Activated CD8-positive, alpha-beta T cell treated with anti-CD3 and anti-CD28 coated beads for 36 hours (primary cell): ENCODE data around the gene TNFAIP8L3. TPM values are rescaled to one million over a fixed set of nuclear protein-coding genes. Genes with fewer than 3 reads are reported as not detected.

ENCODE experiments used
- ATAC-seq: fragments of 200-7000 bp; cut with Tn5 transposase; one replicate; pipeline ENCODE4 v1.10.0; 2021; ENCODE audit warnings: mild to moderate bottlenecking, moderate library complexity
- CTCF ChIA-PET: fragments of 350-600 bp; sonication (Branson Sonifier 250); formaldehyde crosslinking; loops from one replicate; lab custom pipeline; 2021; ENCODE audit warnings: antibody characterized with exemption; lab: Charles Lee
- POLR2A ChIA-PET: fragments of 350-600 bp; sonication (Branson Sonifier 250); formaldehyde crosslinking; loops from one replicate; lab custom pipeline; 2021; ENCODE audit warnings: antibody characterized with exemption; lab: Charles Lee
- DNase-seq: peaks from one replicate; pipeline ENCODE4 v3.0.0-alpha.2; 2020
- H3K27ac Mint-ChIP-seq: one replicate; pipeline ENCODE4 v1.8.0; 2021; ENCODE audit warnings: mild to moderate bottlenecking, mixed read lengths
- H3K27me3 Mint-ChIP-seq: one replicate; pipeline ENCODE4 v1.8.0; 2021; ENCODE audit warnings: mixed read lengths
- H3K36me3 Mint-ChIP-seq: one replicate; pipeline ENCODE4 v1.8.0; 2021; ENCODE audit warnings: low read depth, mixed read lengths
- H3K4me1 Mint-ChIP-seq: one replicate; pipeline ENCODE4 v1.8.0; 2021; ENCODE audit warnings: low read depth, mixed read lengths
- H3K4me3 Mint-ChIP-seq: one replicate; pipeline ENCODE4 v1.8.0; 2021; ENCODE audit warnings: mild to moderate bottlenecking, moderate library complexity, mixed read lengths
- H3K9me3 Mint-ChIP-seq: one replicate; pipeline ENCODE4 v1.8.0; 2021; ENCODE audit warnings: mixed read lengths
- CTCF ChIP-seq: fragments of 200-600 bp; IDR thresholded peaks from one replicate; pipeline ENCODE4 v1.8.0; 2022; ENCODE audit warnings: antibody characterized with exemption, mild to moderate bottlenecking
- intact Hi-C: fragments of 100-400 bp; cut with micrococcal nuclease; formaldehyde crosslinking; loops from one replicate; pipeline ENCODE4 v1.10.0; 2022
- total RNA-seq, 2 experiments: library from RNA; stranded (reverse); gene quantifications; one replicate each; pipeline ENCODE4 v1.2.3, GENCODE V29; 2021

TNFAIP8L3 gene
- total RNA-seq, 2 experiments from 2014 or later = 0.14 TPM; not detected in 1

GRCh38 chr15:51007131-51007666 lies 87.5 kb downstream of the TNFAIP8L3 start:
- CTCF ChIA-PET = no interaction called here
- Mint-ChIP-seq H3K27ac (no peak overlapping the region), H3K4me1 (no peaks in the 10 kb centered on the region), H3K36me3 (peaks cover 41% of the 10 kb centered on the region), H3K9me3 (peaks cover 9% of the 10 kb centered on the region), H3K27me3 (no peaks in the 10 kb centered on the region), H3K4me3 (no peak overlapping the region)
- DNase-seq (no peak), ATAC-seq (no peak)
- POLR2A ChIA-PET = no interaction called here
- TF ChIP-seq CTCF = no peak
- intact Hi-C loops = no loop called here

Other genes with a start within 250 kb of the TNFAIP8L3 start
- 10 to 100 TPM; 16.6 TPM for gene AP4E1, start 186.2 kb downstream of the TNFAIP8L3 start, total RNA-seq
- gene CYP19A1, start 243.7 kb upstream of the TNFAIP8L3 start, total RNA-seq = not detected
- not detected for gene GLDN, start 246.7 kb upstream of the TNFAIP8L3 start, total RNA-seq